PC-9 (cell line): Measurements from ENCODE around the gene TMEM80. TPM values are rescaled to one million over a fixed set of nuclear protein-coding genes. Genes with fewer than 3 reads are reported as not detected.

Experiments
- BruUV-seq: library from RNA; stranded (reverse); fragments of 400-500 nt; replicated peaks from 2 replicates; lab custom pipeline; 2021; lab: Mats Ljungman, UMichigan
- CTCF ChIA-PET: fragments of 300-600 bp; sonication (Branson Sonifier 250); formaldehyde crosslinking; loops from one replicate; lab custom pipeline; 2022; ENCODE audit warnings: antibody characterized with exemption; lab: Charles Lee
- POLR2A ChIA-PET: fragments of 300-600 bp; sonication (Branson Sonifier 250); formaldehyde crosslinking; loops from one replicate; lab custom pipeline; 2022; ENCODE audit warnings: antibody characterized with exemption; ENCODE audit not compliant: unreplicated experiment; lab: Charles Lee
- DNase-seq, 2 experiments: peaks; one replicate each; pipeline versions ENCODE4 v3.0.0 to v3.0.0-alpha.2; 2015 to 2022; ENCODE audit warnings: mixed read lengths in 1 of 2
- H2AFZ ChIP-seq: fragments of 200-600 bp; sonication (generic); 2 replicates; pipeline ENCODE4 v1.8.1; 2017; ENCODE audit warnings: antibody characterized with exemption
- H3F3A ChIP-seq: fragments of 200-600 bp; sonication (generic); 2 replicates; pipeline ENCODE4 v1.8.1; 2017; ENCODE audit warnings: antibody characterized with exemption, mild to moderate bottlenecking, low read depth; ENCODE audit not compliant: insufficient read depth
- H3K27ac ChIP-seq: fragments of 200-600 bp; sonication (generic); 2 replicates; pipeline ENCODE4 v1.6.1; 2016; ENCODE audit warnings: mixed run types
- H3K27me3 ChIP-seq: fragments of 200-600 bp; sonication (generic); 2 replicates; pipeline ENCODE4 v1.6.1; 2016; ENCODE audit warnings: low read depth, mixed run types; ENCODE audit not compliant: insufficient read depth
- H3K36me3 ChIP-seq: fragments of 200-600 bp; sonication (generic); 2 replicates; pipeline ENCODE4 v1.6.1; 2016; ENCODE audit warnings: low read depth, mixed run types
- H3K4me1 ChIP-seq: fragments of 200-600 bp; sonication (generic); replicated peaks from 2 replicates; pipeline ENCODE4 v1.6.1; 2016; ENCODE audit warnings: mixed run types; ENCODE audit not compliant: insufficient read depth
- H3K4me2 ChIP-seq: fragments of 200-600 bp; sonication (generic); 2 replicates; pipeline ENCODE4 v1.6.1; 2017; ENCODE audit warnings: mixed run types
- H3K4me3 ChIP-seq: fragments of 200-600 bp; sonication (generic); 2 replicates; pipeline ENCODE4 v1.6.1; 2016; ENCODE audit warnings: mixed run types
- H3K79me2 ChIP-seq: fragments of 200-600 bp; sonication (generic); 2 replicates; pipeline ENCODE4 v1.6.1; 2017; ENCODE audit warnings: low read depth, mixed run types
- H3K9me2 ChIP-seq: fragments of 200-600 bp; sonication (generic); 2 replicates; pipeline ENCODE4 v1.8.1; 2017; ENCODE audit warnings: mild to moderate bottlenecking; ENCODE audit not compliant: insufficient read depth
- H3K9me3 ChIP-seq: fragments of 200-600 bp; sonication (generic); 2 replicates; pipeline ENCODE4 v1.8.1; 2016; ENCODE audit warnings: low read depth; ENCODE audit not compliant: insufficient read depth
- H4K20me1 ChIP-seq: fragments of 200-600 bp; sonication (generic); 2 replicates; pipeline ENCODE4 v1.8.1; 2017; ENCODE audit not compliant: insufficient read depth
- EZH2 ChIP-seq: fragments of 200-600 bp; sonication (generic); IDR thresholded peaks from 2 replicates; pipeline ENCODE4 v1.8.0; 2017; ENCODE audit warnings: antibody characterized with exemption, low read depth
- intact Hi-C: fragments of 100-400 bp; cut with micrococcal nuclease; formaldehyde crosslinking; loops from one replicate; pipeline ENCODE4 v1.10.0; 2022; ENCODE audit not compliant: unreplicated experiment
- total RNA-seq: library from RNA; stranded (reverse); gene quantifications from 2 replicates; pipeline ENCODE4 v1.2.3, GENCODE V29; 2021
- TF ChIP-seq, protein P1 (sequence below): fragments of 200-600 bp; sonication (generic); conservative IDR thresholded peaks from 2 replicates; pipeline ENCODE4 v1.6.1; 2017; ENCODE audit warnings: mixed run types, antibody characterized with exemption, mild to moderate bottlenecking, moderate library complexity

The TMEM80 gene
- total RNA-seq, 1 experiment from 2014 or later = 36.6 TPM

- CTCF ChIA-PET = no interaction called here
- 0 out of 2 replicates have a peak, but pooled peaks cover 18% of the 10 kb centered on the region for H3K4me1 ChIP-seq
- no peaks in the 10 kb centered on the region for H3K27me3 ChIP-seq
- peaks cover 34% of the 10 kb centered on the region for H3K79me2 ChIP-seq
- H3K4me3 ChIP-seq = no peak overlapping the region
- no peaks in the 10 kb centered on the region for H3K36me3 ChIP-seq
- H3K9me3 ChIP-seq = no peaks in the 10 kb centered on the region
- no peaks in the 10 kb centered on the region for H3F3A ChIP-seq
- no peak overlapping the region for H3K27ac ChIP-seq
- H2AFZ ChIP-seq = no peak overlapping the region
- no TSS peak for BruUV-seq
- no peak for DNase-seq
- TF ChIP-seq, protein P1, sequence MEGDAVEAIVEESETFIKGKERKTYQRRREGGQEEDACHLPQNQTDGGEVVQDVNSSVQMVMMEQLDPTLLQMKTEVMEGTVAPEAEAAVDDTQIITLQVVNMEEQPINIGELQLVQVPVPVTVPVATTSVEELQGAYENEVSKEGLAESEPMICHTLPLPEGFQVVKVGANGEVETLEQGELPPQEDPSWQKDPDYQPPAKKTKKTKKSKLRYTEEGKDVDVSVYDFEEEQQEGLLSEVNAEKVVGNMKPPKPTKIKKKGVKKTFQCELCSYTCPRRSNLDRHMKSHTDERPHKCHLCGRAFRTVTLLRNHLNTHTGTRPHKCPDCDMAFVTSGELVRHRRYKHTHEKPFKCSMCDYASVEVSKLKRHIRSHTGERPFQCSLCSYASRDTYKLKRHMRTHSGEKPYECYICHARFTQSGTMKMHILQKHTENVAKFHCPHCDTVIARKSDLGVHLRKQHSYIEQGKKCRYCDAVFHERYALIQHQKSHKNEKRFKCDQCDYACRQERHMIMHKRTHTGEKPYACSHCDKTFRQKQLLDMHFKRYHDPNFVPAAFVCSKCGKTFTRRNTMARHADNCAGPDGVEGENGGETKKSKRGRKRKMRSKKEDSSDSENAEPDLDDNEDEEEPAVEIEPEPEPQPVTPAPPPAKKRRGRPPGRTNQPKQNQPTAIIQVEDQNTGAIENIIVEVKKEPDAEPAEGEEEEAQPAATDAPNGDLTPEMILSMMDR = no peak
- no peak for TF ChIP-seq EZH2
- H3K9me2 ChIP-seq = no peaks in the 10 kb centered on the region
- intact Hi-C loops = no loop called here
- peaks cover 11% of the 10 kb centered on the region for H4K20me1 ChIP-seq
- H3K4me2 ChIP-seq = no peak overlapping the region
- POLR2A ChIA-PET = no interaction called here
Observed at GRCh38 chr11:690738-691633, 4.6 kb upstream of the TMEM80 start.

- no peak overlapping the region for H3K4me2 ChIP-seq
- peaks cover 19% of the 10 kb centered on the region; the same call in 1 of the 2 replicates for H3K4me1 ChIP-seq
- H3K36me3 ChIP-seq = no peaks in the 10 kb centered on the region
- H4K20me1 ChIP-seq = peaks cover 11% of the 10 kb centered on the region
- H3K27me3 ChIP-seq = no peaks in the 10 kb centered on the region
- no peaks in the 10 kb centered on the region for H3F3A ChIP-seq
- TF ChIP-seq, protein P1 = no peak
- no peak for TF ChIP-seq EZH2
- DNase-seq = no peak
- H3K27ac ChIP-seq = no peak overlapping the region
- peaks cover 41% of the 10 kb centered on the region for H3K79me2 ChIP-seq
- no TSS peak for BruUV-seq
- intact Hi-C loops = no loop called here
- H3K9me3 ChIP-seq = no peaks in the 10 kb centered on the region
- H2AFZ ChIP-seq = no peak overlapping the region
- CTCF ChIA-PET = no interaction called here
- POLR2A ChIA-PET = no interaction called here
- no peak overlapping the region for H3K4me3 ChIP-seq
- H3K9me2 ChIP-seq = no peaks in the 10 kb centered on the region
Observed at GRCh38 chr11:691710-692590, 3.7 kb upstream of the TMEM80 start.

GRCh38 chr11:692824-693414, 2.7 kb upstream of the TMEM80 start:
- ChIA-PET POLR2A (interaction anchor here (0.5 kb wide), 1 partner anchor 285 kb away, joined by 3 read pairs; no protein-coding TSS in a partner anchor), CTCF (no interaction called here)
- DNase-seq = no peak
- no peak overlapping the region for H3K4me3 ChIP-seq
- H3K27me3 ChIP-seq = no peaks in the 10 kb centered on the region
- no peaks in the 10 kb centered on the region for H3K9me2 ChIP-seq
- H3K9me3 ChIP-seq = no peaks in the 10 kb centered on the region
- no peak for TF ChIP-seq EZH2
- TF ChIP-seq, protein P1 = no peak
- no peak overlapping the region for H2AFZ ChIP-seq
- no peak overlapping the region for H3K27ac ChIP-seq
- peak overlapping the region; percentile 73; the same call in 1 of the 2 replicates for H3K4me2 ChIP-seq
- H3K36me3 ChIP-seq = no peaks in the 10 kb centered on the region
- TSS peak; percentile 15 for BruUV-seq
- peaks cover 50% of the 10 kb centered on the region for H3K79me2 ChIP-seq
- H3K4me1 ChIP-seq = peaks cover 27% of the 10 kb centered on the region; the same call in 1 of the 2 replicates
- no peaks in the 10 kb centered on the region; the same call in 1 of the 2 replicates for H3F3A ChIP-seq
- intact Hi-C loops = no loop called here
- peaks cover 11% of the 10 kb centered on the region for H4K20me1 ChIP-seq
